NCI-H146 treated with DMSO at 0.1 percent for 48 hours (cell line): ENCODE data around the gene AVP.
A peak's percentile ranks its signal among the peaks of the same experiment; 100 is the strongest.
"Not testable (repeated sequence)": the region's sequence is repeated elsewhere in the genome, so short reads cannot be mapped to it uniquely, and the experiment has no call there.

Experiments used
- DNase-seq: peaks from one replicate; lab custom pipeline; 2025; ENCODE audit not compliant: unreplicated experiment; lab: John Stamatoyannopoulos, UW

AVP gene

GRCh38 chr20:3084283-3084985, at the start of gene AVP:
Gene AVP (minus strand): TSS chr20:3084724. CDS start chr20:3084674, 50 bp downstream.
- no peak for DNase-seq

DNA sequence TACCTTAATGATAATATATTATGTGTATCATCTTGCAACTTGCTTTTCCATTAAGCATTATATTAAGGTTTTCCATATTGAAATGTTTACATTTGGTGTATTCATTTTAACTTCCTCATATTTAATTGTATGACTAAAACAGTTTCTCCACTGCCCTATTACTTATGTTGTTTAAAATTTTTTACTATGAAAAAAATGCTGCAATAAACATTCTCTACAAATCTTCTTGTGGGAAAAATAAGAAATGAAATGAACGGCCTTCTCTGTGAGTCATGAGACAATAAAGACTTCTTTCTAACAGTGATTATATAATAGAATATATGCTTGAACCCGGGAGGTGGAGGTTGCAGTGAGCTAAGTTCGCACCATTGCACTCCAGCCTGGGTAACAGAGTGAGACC, 49.6 kb upstream of the AVP start:
- no peak for DNase-seq

- no peak for DNase-seq
Measured at GRCh38 chr20:3133155-3133554, 48.6 kb upstream of the AVP start.

DNA sequence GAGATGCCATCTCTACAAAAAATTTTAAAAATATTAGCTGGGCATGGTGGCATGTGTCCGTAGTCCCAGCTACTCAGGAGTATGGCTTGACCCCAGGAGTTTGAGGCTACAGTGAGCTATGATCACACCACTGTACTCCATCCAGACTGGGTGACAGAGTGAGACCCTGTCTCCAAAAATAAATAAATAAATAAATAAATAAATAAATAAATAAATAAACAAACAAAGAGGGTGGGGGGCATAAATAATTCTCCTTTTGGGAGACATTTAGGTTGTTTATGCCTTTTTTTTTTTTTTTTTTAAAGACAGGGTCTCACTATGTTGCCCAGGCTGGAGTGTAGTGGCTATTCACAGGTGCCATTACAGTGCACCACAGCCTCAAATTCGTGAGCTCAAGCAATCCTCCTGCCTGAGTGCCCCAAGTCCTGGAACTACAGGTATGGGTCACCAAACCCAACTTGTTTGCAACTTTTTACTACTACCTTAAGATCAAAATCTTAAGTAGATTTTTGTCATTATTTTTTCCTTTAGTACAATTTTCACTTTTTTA, 45.6 kb upstream of the AVP start:
- no peak for DNase-seq

DNA sequence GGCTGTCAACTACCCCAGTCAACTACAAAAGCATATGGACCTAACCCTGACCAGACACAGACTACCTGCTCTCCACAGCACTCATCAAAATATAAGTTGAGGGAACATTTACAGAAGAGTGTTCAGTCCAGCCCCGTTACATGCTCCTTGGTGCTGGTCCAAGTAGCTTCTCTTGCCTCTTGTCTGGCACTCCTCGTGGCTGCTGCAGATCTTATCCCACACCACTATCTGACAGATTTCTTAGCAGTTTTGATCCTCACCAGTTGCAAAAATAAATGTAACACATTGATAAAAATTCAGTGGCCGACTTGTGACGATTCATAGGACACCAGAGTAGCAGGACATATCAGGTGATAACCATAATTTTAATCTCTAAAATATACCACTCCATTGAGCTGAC, 44.6 kb upstream of the AVP start:
- no peak for DNase-seq

- DNase-seq = no peak
Measured at GRCh38 chr20:3128275-3128984, 43.9 kb upstream of the AVP start.

DNA sequence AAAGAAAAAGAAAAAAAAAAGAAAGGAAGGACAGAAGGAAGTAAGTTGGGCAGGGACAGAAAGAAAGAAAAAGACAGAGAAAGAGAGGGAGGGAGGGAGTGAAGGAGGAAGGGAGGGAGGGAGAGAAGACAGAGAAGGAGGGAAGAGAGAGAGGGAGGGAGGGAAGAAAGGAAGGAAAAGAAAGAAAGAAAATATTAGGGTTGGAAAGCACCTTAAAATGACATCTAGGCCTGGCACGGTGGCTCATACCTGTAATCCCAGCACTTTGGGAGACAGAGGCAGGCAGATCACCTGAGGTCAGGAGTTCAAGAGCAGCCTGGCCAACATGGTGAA, 42.0 kb upstream of the AVP start:
- DNase-seq = no peak

GRCh38 chr20:3125776-3126526, 41.4 kb upstream of the AVP start:
- DNase-seq = not testable (repeated sequence)

DNA sequence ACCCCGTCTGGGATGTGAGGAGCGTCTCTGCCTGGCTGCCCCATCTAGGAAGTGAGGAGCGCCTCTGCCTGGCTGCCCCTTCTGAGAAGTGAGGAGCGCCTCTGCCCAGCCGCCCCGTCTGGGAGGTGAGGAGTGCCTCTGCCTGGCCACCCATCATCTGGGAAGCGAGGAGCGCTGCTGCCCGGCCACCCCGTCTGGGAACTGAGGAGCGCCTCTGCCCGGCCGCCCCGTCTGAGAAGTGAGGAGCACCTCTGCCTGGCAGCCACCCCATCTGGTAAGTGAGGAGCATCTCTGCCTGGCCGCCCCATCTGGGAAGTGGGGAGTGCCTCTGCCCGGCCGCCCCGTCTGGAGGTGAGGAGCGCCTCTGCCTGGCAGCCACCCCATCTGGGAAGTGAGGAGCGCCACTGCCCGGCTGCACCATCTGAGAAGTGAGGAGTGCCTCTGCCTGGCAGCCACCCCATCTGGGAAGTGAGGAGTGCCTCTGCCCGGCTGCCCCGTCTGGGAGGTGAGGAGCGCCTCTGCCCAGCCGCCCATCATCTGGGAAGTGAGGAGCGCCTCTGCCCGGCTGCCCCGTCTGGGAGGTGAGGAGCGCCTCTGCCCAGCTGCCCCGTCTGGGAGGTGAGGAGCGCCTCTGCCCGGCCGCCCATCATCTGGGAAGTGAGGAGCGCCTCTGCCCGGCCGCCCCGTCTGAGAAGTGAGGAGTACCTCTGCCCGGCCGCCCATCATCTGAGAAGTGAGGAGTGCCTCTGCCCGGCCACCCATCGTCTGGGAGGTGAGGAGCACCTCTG, 40.4 kb upstream of the AVP start:
- not testable (repeated sequence) for DNase-seq

- DNase-seq = not testable (repeated sequence)
Measured at GRCh38 chr20:3124163-3124562, 39.6 kb upstream of the AVP start.

DNA sequence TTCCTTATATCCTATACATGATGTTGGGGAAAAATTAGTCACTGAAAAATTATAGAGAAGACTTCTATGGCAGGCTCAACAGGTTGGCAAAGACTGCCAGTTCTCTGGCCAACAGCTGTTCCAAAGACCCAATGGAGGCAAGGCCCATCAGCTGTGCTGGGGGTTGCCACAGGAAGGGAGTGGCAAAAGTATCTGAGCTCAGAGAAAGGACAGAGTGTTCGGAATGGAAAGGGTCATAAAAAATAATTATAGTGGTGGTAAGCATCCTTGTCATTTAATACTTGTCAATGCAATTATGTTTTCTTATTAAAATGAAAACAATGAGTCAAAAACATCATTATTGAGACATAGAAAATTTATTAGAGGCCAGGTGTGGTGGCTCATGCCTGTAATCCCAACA, 39.0 kb upstream of the AVP start:
- DNase-seq = no peak

- no peak for DNase-seq
Measured at GRCh38 chr20:3121955-3122610, 37.6 kb upstream of the AVP start.

DNA sequence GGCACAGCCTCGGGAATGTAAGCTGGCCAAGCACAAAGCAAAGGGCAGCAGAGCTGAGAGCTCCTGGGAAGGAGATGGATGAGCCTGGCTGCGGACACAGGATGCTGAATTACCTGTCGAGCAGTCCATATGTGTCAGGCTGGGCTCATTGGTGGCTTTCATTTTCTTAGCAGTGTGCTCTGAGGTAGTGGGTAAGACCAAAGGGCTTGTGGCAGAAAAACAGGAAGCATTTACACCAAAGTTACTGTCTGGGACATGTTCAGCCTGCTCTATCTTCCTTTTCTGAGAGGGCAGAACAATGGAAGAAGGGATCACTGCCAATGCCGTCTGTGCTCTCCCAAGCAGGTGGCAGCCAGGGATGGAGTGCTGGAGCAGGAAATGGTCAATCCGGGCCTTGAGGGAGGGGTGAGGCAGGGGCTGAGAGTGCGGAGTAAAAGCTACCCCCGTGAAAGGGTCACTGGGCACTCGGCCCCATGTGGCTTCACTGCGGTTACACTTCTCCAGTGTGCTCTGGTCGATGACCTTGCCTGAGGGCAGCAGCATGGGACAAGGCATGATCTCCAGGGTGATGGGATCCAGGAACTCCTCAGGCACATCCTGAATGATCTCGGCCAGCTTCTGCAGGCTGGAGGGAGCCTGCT, 36.9 kb upstream of the AVP start:
- no peak for DNase-seq

- no peak for DNase-seq
Measured at GRCh38 chr20:3119044-3119443, 34.5 kb upstream of the AVP start.

- not testable (repeated sequence) for DNase-seq
Measured at GRCh38 chr20:3117839-3118379, 33.4 kb upstream of the AVP start.

DNA sequence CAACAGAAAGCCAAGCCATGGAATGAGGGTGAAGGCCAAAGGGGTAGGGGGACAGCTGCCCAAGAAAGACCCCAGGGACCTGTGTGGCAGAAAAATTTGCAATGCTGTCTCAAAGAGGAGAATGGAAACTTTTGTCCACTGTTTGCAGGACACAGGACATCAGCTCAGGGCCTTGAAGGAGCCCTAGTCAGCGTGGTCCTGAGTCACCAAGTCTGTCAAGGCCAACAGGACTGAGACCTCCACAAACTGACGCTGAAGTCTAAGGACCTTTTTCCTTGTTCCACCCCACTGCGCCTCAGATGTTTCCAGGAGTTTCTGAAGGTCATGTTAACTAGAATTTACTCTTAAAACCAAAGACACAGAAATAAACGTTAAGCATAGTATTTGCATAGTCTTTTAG, 31.8 kb upstream of the AVP start:
- DNase-seq = no peak

DNA sequence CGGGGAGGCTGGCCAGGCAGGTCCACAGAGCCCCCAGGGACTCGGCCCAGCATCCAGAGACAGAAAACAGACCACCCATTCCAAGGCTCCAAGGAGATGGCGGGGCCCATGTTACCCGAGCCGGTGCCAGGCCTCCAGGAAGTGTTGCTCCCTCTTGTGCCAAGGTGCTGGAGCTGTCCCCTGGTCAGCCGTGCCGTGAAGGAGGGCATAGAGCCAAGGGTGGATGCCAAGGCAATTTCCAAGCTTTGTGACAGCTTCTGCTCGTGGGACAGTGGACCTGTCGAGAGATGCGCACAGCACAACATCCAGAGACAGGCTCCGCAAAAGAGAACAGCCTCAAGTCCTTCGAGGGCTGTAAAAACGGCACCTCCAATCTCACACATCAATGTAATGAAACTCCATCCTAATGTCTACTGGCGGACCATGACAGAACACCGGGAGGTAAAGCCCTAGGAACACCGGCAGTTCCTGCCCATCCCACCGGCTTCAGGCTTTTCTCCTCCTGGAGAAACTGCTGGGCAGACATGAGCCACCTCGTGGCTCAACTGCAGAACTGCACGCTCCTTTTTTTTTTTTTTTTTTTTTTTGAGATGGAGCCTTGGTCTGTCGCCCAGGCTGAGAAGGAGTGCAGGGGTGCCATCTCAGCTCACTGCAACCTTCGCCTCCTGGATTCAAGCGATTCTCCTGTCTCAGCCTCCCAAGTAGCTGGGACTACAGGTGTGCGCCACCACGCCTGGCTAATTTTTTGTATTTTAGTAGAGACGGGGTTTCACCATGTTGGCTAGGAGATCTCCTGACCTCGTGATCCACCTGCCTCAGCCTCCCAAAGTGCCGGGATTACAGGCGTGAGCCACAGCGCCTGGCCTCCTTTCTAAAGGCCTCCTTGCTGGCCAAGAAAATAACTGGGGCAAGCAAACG, 30.9 kb upstream of the AVP start:
- DNase-seq = peak; percentile 42

- no peak for DNase-seq
Measured at GRCh38 chr20:3111995-3112394, 27.5 kb upstream of the AVP start.

DNA sequence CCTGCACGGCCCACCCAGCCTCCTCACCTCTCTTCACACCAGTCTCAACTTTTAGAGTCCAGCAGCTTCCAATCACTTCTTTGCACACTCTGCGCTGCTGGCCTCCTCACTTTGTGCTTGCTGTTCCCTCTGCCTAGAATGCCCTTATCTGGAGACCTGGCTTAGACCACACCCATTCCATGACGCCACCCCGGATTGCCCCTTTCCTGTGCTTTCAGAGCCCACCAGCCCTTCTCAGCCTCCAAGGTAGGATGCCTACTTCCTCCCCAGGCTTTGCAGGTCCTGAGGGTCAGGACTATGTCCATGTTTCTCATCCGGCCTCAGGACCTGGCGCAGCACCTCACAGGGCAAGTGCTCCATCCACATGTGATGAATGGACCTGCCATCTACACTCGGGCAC, 27.0 kb upstream of the AVP start:
- no peak for DNase-seq
